HepG2 (cell line): Measurements from ENCODE around the gene SIRPA. TPM values are rescaled to one million over a fixed set of nuclear protein-coding genes. Genes with fewer than 3 reads are reported as not detected.

Experiments
- ASH2L ChIP-seq: fragments of 300-600, 200-600 bp; sonication (generic); IDR thresholded peaks from 2 replicates; pipeline ENCODE4 v1.7.0; 2017; ENCODE audit warnings: low read depth, mild to moderate bottlenecking, moderate library complexity, mixed read lengths, low read length; ENCODE audit not compliant: insufficient read length
- BCL6 ChIP-seq: IDR thresholded peaks from 2 replicates; pipeline ENCODE4 v1.6.1; 2016; ENCODE audit warnings: missing genetic modification reagents, missing compliant biosample characterization
- CCDC6 ChIP-seq: sonication (generic); formaldehyde crosslinking; IDR thresholded peaks from 2 replicates; pipeline ENCODE4 v1.8.1; 2022; ENCODE audit warnings: mild to moderate bottlenecking, missing genetic modification reagents, moderate library complexity
- DDIT3 ChIP-seq: sonication (generic); formaldehyde crosslinking; IDR thresholded peaks from 2 replicates; pipeline ENCODE4 v1.4.0; 2020; ENCODE audit warnings: mild to moderate bottlenecking, missing genetic modification reagents
- EEA1 ChIP-seq: sonication (generic); formaldehyde crosslinking; IDR thresholded peaks from 2 replicates; pipeline ENCODE4 v1.5.1; 2020; ENCODE audit warnings: mild to moderate bottlenecking, missing genetic modification reagents, borderline replicate concordance
- HNRNPLL ChIP-seq: fragments of 200-400 bp; formaldehyde crosslinking; IDR thresholded peaks from 2 replicates; pipeline ENCODE4 v1.6.1; 2017; ENCODE audit warnings: mild to moderate bottlenecking, low read depth, low read length; ENCODE audit not compliant: poor library complexity, severe bottlenecking
- HOXA3 ChIP-seq: sonication (generic); formaldehyde crosslinking; IDR thresholded peaks from 2 replicates; pipeline ENCODE4 v1.5.0; 2020; ENCODE audit warnings: missing genetic modification reagents
- MAX ChIP-seq: IDR thresholded peaks from 2 replicates; pipeline ENCODE4 v1.6.1; 2012; ENCODE audit warnings: inconsistent platforms
- MED8 ChIP-seq: sonication (generic); formaldehyde crosslinking; IDR thresholded peaks from 2 replicates; pipeline ENCODE4 v1.8.1; 2023; ENCODE audit warnings: mild to moderate bottlenecking, missing genetic modification reagents; ENCODE audit not compliant: insufficient replicate concordance
- POLR2G ChIP-seq: fragments of 200-400 bp; formaldehyde crosslinking; IDR thresholded peaks from 2 replicates; pipeline ENCODE4 v1.6.1; 2018; ENCODE audit warnings: mild to moderate bottlenecking, low read depth, low read length, moderate library complexity
- PRDM15 ChIP-seq: sonication (generic); formaldehyde crosslinking; IDR thresholded peaks from 2 replicates; pipeline ENCODE4 v1.4.0; 2020; ENCODE audit warnings: missing genetic modification reagents
- RAD21 ChIP-seq: fragments of 450-650 bp; formaldehyde crosslinking; IDR thresholded peaks from 2 replicates; pipeline ENCODE4 v1.5.0; 2020; ENCODE audit warnings: mild to moderate bottlenecking
- SIN3A ChIP-seq: IDR thresholded peaks from 2 replicates; pipeline ENCODE4 v1.6.1; 2011; ENCODE audit warnings: low read depth, mild to moderate bottlenecking, control low read depth, low read length, borderline replicate concordance
- ZNF605 ChIP-seq: sonication (generic); formaldehyde crosslinking; IDR thresholded peaks from 2 replicates; pipeline ENCODE4 v1.8.0; 2022; ENCODE audit warnings: mild to moderate bottlenecking, missing genetic modification reagents
- ZNF687 ChIP-seq: sonication (generic); formaldehyde crosslinking; IDR thresholded peaks from 2 replicates; pipeline ENCODE4 v1.5.1; 2020; ENCODE audit warnings: mild to moderate bottlenecking, missing genetic modification reagents, moderate library complexity
- ZNF776 ChIP-seq: sonication (generic); formaldehyde crosslinking; IDR thresholded peaks from 2 replicates; pipeline ENCODE4 v1.4.0; 2020; ENCODE audit warnings: mild to moderate bottlenecking, missing genetic modification reagents
- ZNF800 ChIP-seq: sonication (generic); formaldehyde crosslinking; IDR thresholded peaks from 2 replicates; pipeline ENCODE4 v1.4.0; 2020; ENCODE audit warnings: missing genetic modification reagents
- ZSCAN21 ChIP-seq: sonication (generic); formaldehyde crosslinking; IDR thresholded peaks from 2 replicates; pipeline ENCODE4 v1.8.0; 2022; ENCODE audit warnings: mild to moderate bottlenecking, missing genetic modification reagents, moderate library complexity, borderline replicate concordance
- ZSCAN30 ChIP-seq: sonication (generic); formaldehyde crosslinking; IDR thresholded peaks from 2 replicates; pipeline ENCODE4 v1.5.0; 2020; ENCODE audit warnings: mild to moderate bottlenecking, missing genetic modification reagents
- polyA plus RNA-seq, 8 experiments: library from polyadenylated mRNA; depleted of rRNA in 3 of 8; stranded (reverse) in 7 of 8; unstranded in 1 of 8; fragments of >200 nt; fragmentation: Illumina TruSeq in 4 of 8; extraction: Trizol in 4 of 8; gene quantifications; 2 replicates each; pipeline versions ENCODE4 v1.2.1 to v1.2.3, GENCODE V29; 2011 to 2016; ENCODE audit warnings: low read depth in 4 of 8, missing spikeins in 1 of 8, mixed read lengths in 1 of 8; ENCODE audit not compliant: insufficient read depth in 1 of 8
- total RNA-seq, 5 experiments: library from RNA; depleted of rRNA; stranded (reverse); fragments of >200 nt; fragmentation: Illumina TruSeq; extraction: Trizol; gene quantifications; 2 replicates each; pipeline ENCODE4 v1.2.3, GENCODE V29; 2016; ENCODE audit warnings: low read depth in 1 of 5

The SIRPA gene
- total and polyA plus RNA-seq, 2 of the 13 experiments (the other 11 are each of a cell fraction or from before 2014, with no cell fraction given): 7.2 to 17.6 TPM

- TF ChIP-seq DDIT3 (CRISPR knock-in tag) (no peak), PRDM15 (no peak), HOXA3 (peak; percentile 47; the same call in 1 of the 2 replicates), POLR2G (peak; percentile 64; the same call in 1 of the 2 replicates), ZNF687 (CRISPR knock-in tag) (peak; percentile 43; the same call in 1 of the 2 replicates), MAX (peak; percentile 43; the same call in 1 of the 2 replicates), ZNF776 (CRISPR knock-in tag) (0 out of 2 replicates have a peak, but pooled peaks have one; percentile 54), CCDC6 (CRISPR knock-in tag) (0 out of 2 replicates have a peak, but pooled peaks have one; percentile 57), HNRNPLL (peak; percentile 15), SIN3A (peak; percentile 19; the same call in 1 of the 2 replicates), ZNF605 (CRISPR knock-in tag) (no peak), ZSCAN30 (CRISPR knock-in tag) (no peak), BCL6 (CRISPR knock-in tag) (peak; percentile 85), RAD21 (no peak), EEA1 (CRISPR knock-in tag) (0 out of 2 replicates have a peak, but pooled peaks have one; percentile 26), ZNF800 (CRISPR knock-in tag) (0 out of 2 replicates have a peak, but pooled peaks have one; percentile 85), MED8 (peak; percentile 36), ZSCAN21 (CRISPR knock-in tag) (peak; percentile 45; the same call in 1 of the 2 replicates), ASH2L (peak; percentile 25)
Measured at GRCh38 chr20:1894471-1894950, 696 bp upstream of the SIRPA start (continued).
